AG04450 (cell line): Measurements from ENCODE around the gene EFCAB7. TPM values are rescaled to one million over a fixed set of nuclear protein-coding genes. Genes with fewer than 3 reads are reported as not detected.
A peak's percentile ranks its signal among the peaks of the same experiment; 100 is the strongest.

Experiments used
- CTCF ChIA-PET: fragments of 300-600, 350-600 bp; formaldehyde crosslinking; extraction: SDS; loops from one replicate; lab custom pipeline; 2022; ENCODE audit warnings: antibody characterized with exemption, inconsistent platforms; lab: Charles Lee
- POLR2A ChIA-PET: fragments of 350-600 bp; formaldehyde crosslinking; extraction: SDS; loops from one replicate; lab custom pipeline; 2021; ENCODE audit warnings: antibody characterized with exemption, inconsistent platforms; lab: Yijun Ruan, JAX
- DNase-seq: peaks from one replicate; pipeline ENCODE4 v3.0.0-alpha.2; 2011; ENCODE audit warnings: low read depth, low spot score
- H3K27ac ChIP-seq: one replicate; pipeline ENCODE4 v1.5.1; 2012; ENCODE audit warnings: low read depth, low read length, control low read depth
- H3K27me3 ChIP-seq: one replicate; pipeline ENCODE4 v1.6.0; 2012; ENCODE audit warnings: low read length; ENCODE audit not compliant: control insufficient read depth, insufficient read depth
- H3K4me3 ChIP-seq: 2 replicates; pipeline ENCODE4 v1.5.1; 2011; ENCODE audit warnings: mild to moderate bottlenecking, low read depth, low read length, control low read depth
- H3K9me3 ChIP-seq: 2 replicates; pipeline ENCODE4 v1.5.1; 2012; ENCODE audit warnings: low read length; ENCODE audit not compliant: control insufficient read depth, insufficient read depth
- CTCF ChIP-seq: IDR thresholded peaks from 2 replicates; pipeline ENCODE4 v1.5.1; 2011; ENCODE audit warnings: low read depth, low read length, control low read depth, inconsistent platforms
- polyA plus RNA-seq: library from polyadenylated mRNA; depleted of rRNA; stranded (reverse); fragments of >200 nt; gene quantifications from 2 replicates; pipeline ENCODE4 v1.2.3, GENCODE V29; 2011

The EFCAB7 gene
- polyA plus RNA-seq, 1 experiment: 6.0 TPM

- no peak for TF ChIP-seq CTCF
- Histone ChIP-seq H3K27me3 (no peaks in the 10 kb centered on the region), H3K4me3 (no peak overlapping the region), H3K27ac (no peak overlapping the region), H3K9me3 (no peaks in the 10 kb centered on the region)
- CTCF ChIA-PET: interaction anchor here (1.0 kb wide), 1 partner anchor 45 kb away, joined by 3 read pairs; no protein-coding TSS in a partner anchor
- POLR2A ChIA-PET: interaction anchor here (0.5 to 1.0 kb wide), 5 partner anchors 11 to 800 kb away, joined by 3 to 4 read pairs (median 3); partner anchors contain the start of genes EFCAB7 and ITGB3BP
- DNase-seq: peak; percentile 85
These were observed 35.8 kb upstream of the EFCAB7 start for GRCh38 chr1:63487336-63488065.

- ChIA-PET POLR2A (no interaction called here), CTCF (interaction anchor here (0.6 to 1.4 kb wide), 2 partner anchors 41 to 89 kb away, joined by 3 to 6 read pairs; no protein-coding TSS in a partner anchor)
These were observed 25.7 kb upstream of the EFCAB7 start for GRCh38 chr1:63497577-63497976.

GRCh38 chr1:63498106-63498505 is 25.2 kb upstream of the EFCAB7 start:
- H3K27ac ChIP-seq: no peak overlapping the region
- H3K4me3 ChIP-seq: no peak overlapping the region
- H3K9me3 ChIP-seq: no peaks in the 10 kb centered on the region
- ChIA-PET CTCF (interaction anchor here (1.4 kb wide), 1 partner anchor 40 kb away, joined by 6 read pairs; no protein-coding TSS in a partner anchor), POLR2A (no interaction called here)
- no peaks in the 10 kb centered on the region for H3K27me3 ChIP-seq
- no peak for DNase-seq
- TF ChIP-seq CTCF: no peak

More at GRCh38 chr1:63497577-63497976, 25.7 kb upstream of the EFCAB7 start:
- H3K4me3 ChIP-seq: no peak overlapping the region
- H3K9me3 ChIP-seq: no peaks in the 10 kb centered on the region
- TF ChIP-seq CTCF: no peak
- H3K27me3 ChIP-seq: no peaks in the 10 kb centered on the region
- no peak for DNase-seq
- no peak overlapping the region for H3K27ac ChIP-seq

GRCh38 chr1:63501256-63501655 is 22.1 kb upstream of the EFCAB7 start:
- no peak for DNase-seq
- no peak for TF ChIP-seq CTCF
- POLR2A ChIA-PET: no interaction called here
- H3K4me3 ChIP-seq: no peak overlapping the region
- no peaks in the 10 kb centered on the region for H3K27me3 ChIP-seq
- H3K9me3 ChIP-seq: no peaks in the 10 kb centered on the region
- CTCF ChIA-PET: no interaction called here
- no peak overlapping the region for H3K27ac ChIP-seq

GRCh38 chr1:63506782-63507181 is 16.5 kb upstream of the EFCAB7 start:
- Histone ChIP-seq H3K4me3 (no peak overlapping the region), H3K27ac (no peak overlapping the region), H3K27me3 (no peaks in the 10 kb centered on the region), H3K9me3 (no peaks in the 10 kb centered on the region)
- no peak for TF ChIP-seq CTCF
- POLR2A ChIA-PET: no interaction called here
- CTCF ChIA-PET: no interaction called here
- no peak for DNase-seq
